H1 (cell line): ENCODE results near the gene GPR137. TPM values are rescaled to one million over a fixed set of nuclear protein-coding genes. Genes with fewer than 3 reads are reported as not detected.
A peak's percentile ranks its signal among the peaks of the same experiment; 100 is the strongest.

Source experiments
- BACH1 ChIP-seq: IDR thresholded peaks from 2 replicates; pipeline ENCODE4 v1.6.1; 2012; ENCODE audit warnings: low read length, improper control_type of control experiment
- BCL11A ChIP-seq, 2 experiments: IDR thresholded peaks; one replicate each; pipeline ENCODE4 v1.6.1; 2011; ENCODE audit warnings: low read depth in 2 of 2, low read length in 2 of 2, mild to moderate bottlenecking in 2 of 2
- CBX8 ChIP-seq: fragments of 300-800, 300-1000 bp; sonication (generic); IDR thresholded peaks from 2 replicates; pipeline ENCODE4 v1.7.1; 2016; ENCODE audit warnings: low read depth, low read length, borderline replicate concordance
- CEBPB ChIP-seq: IDR thresholded peaks from 2 replicates; pipeline ENCODE4 v1.6.1; 2012; ENCODE audit warnings: low read depth, low read length
- CHD2 ChIP-seq: IDR thresholded peaks from 2 replicates; pipeline ENCODE4 v1.6.1; 2012; ENCODE audit warnings: low read length, improper control_type of control experiment
- EP300 ChIP-seq, 2 experiments: IDR thresholded peaks; 1 replicate in 1 of 2; 2 replicates in 1 of 2; pipeline ENCODE4 v1.6.1; 2011 to 2012; ENCODE audit warnings: low read depth in 2 of 2, low read length in 2 of 2, mild to moderate bottlenecking in 2 of 2, borderline replicate concordance in 1 of 2, inconsistent platforms in 1 of 2, moderate library complexity in 1 of 2
- FOSL1 ChIP-seq: IDR thresholded peaks from 2 replicates; pipeline ENCODE4 v1.6.1; 2011; ENCODE audit warnings: mild to moderate bottlenecking, low read depth, low read length, moderate library complexity; ENCODE audit not compliant: insufficient read depth
- HDAC2 ChIP-seq, 2 experiments: fragments of 300-600 bp in 1 of 2; sonication (generic) in 1 of 2; IDR thresholded peaks; 2 replicates each; pipeline ENCODE4 v1.6.1; 2011 to 2012; ENCODE audit warnings: low read depth in 2 of 2, low read length in 2 of 2, mild to moderate bottlenecking in 2 of 2, moderate library complexity in 2 of 2, borderline replicate concordance in 1 of 2, inconsistent platforms in 1 of 2
- NRF1 ChIP-seq: IDR thresholded peaks from 2 replicates; pipeline ENCODE4 v1.6.1; 2011; ENCODE audit warnings: mild to moderate bottlenecking, low read depth, low read length, improper control_type of control experiment
- RAD21 ChIP-seq, 2 experiments: IDR thresholded peaks in 1 of 2; conservative IDR thresholded peaks in 1 of 2; 2 replicates each; pipeline ENCODE4 v1.6.1; 2011; ENCODE audit warnings: low read depth in 2 of 2, low read length in 2 of 2, improper control_type of control experiment in 1 of 2, inconsistent platforms in 1 of 2, mild to moderate bottlenecking in 1 of 2, moderate library complexity in 1 of 2
- RNF2 ChIP-seq: fragments of 200-900, 300-1000 bp; sonication (generic); IDR thresholded peaks from 2 replicates; pipeline ENCODE4 v1.7.1; 2016; ENCODE audit warnings: borderline replicate concordance, low read depth, mild to moderate bottlenecking, antibody characterized with exemption, low read length; ENCODE audit not compliant: poor library complexity, severe bottlenecking; ENCODE audit errors: missing control alignments
- SP1 ChIP-seq: IDR thresholded peaks from 2 replicates; pipeline ENCODE4 v1.6.1; 2011; ENCODE audit warnings: low read depth, low read length
- SP2 ChIP-seq: IDR thresholded peaks from 2 replicates; pipeline ENCODE4 v1.6.1; 2012; ENCODE audit warnings: mild to moderate bottlenecking, low read length, inconsistent platforms
- TAF1 ChIP-seq: IDR thresholded peaks from 2 replicates; pipeline ENCODE4 v1.6.1; 2011; ENCODE audit warnings: mild to moderate bottlenecking, low read depth, low read length
- TBP ChIP-seq: IDR thresholded peaks from 2 replicates; pipeline ENCODE4 v1.6.1; 2011; ENCODE audit warnings: low read depth, low read length, improper control_type of control experiment
- TCF12 ChIP-seq: IDR thresholded peaks from 2 replicates; pipeline ENCODE4 v1.6.1; 2011; ENCODE audit warnings: low read depth, mild to moderate bottlenecking, low read length
- USF2 ChIP-seq: IDR thresholded peaks from 2 replicates; pipeline ENCODE4 v1.6.1; 2011; ENCODE audit warnings: low read length, improper control_type of control experiment
- polyA plus RNA-seq, 7 experiments: library from polyadenylated mRNA; depleted of rRNA in 3 of 7; stranded (reverse) in 5 of 7; unstranded in 2 of 7; fragments of >200 nt in 5 of 7; fragments of 200-250 nt in 2 of 7; gene quantifications; 1 replicate in 5 of 7; 2 replicates in 1 of 7; 4 replicates in 1 of 7; pipeline versions ENCODE4 v1.2.1 to v1.2.3, GENCODE V29; 2011 to 2013; ENCODE audit warnings: missing spikeins in 2 of 7, mixed read lengths in 2 of 7
- total RNA-seq: library from RNA; stranded (reverse); fragmentation: NEBNext Ultra II Directional; extraction: Animal tissue kit (Norgen Biotek cat#: 25700); gene quantifications from 2 replicates; pipeline ENCODE4 v1.2.1, GENCODE V29; 2021

Gene GPR137
- total and polyA plus RNA-seq, 2 of the 8 experiments (the other 6 are each of a cell fraction or from before 2014, with no cell fraction given), result 36.2 to 37.8 TPM

GRCh38 chr11:64269540-64270220 lies 16.0 kb upstream of the GPR137 start (continued):
- TF ChIP-seq EP300 (IDR thresholded peaks at IDR 0.05; ENCODE audit: borderline replicate concordance in 1 of 2, low read depth in 2 of 2, low read length in 2 of 2) (0 out of 3 replicates have a peak, but pooled peaks of 1 of the 2 experiments have one; percentile 27), RAD21 (IDR thresholded peaks at IDR 0.05 in 1 of 2, conservative IDR thresholded peaks at IDR 0.05 in 1 of 2; ENCODE audit: low read depth in 2 of 2, low read length in 2 of 2) (peak in 1 of 2 experiments; percentile 8; a peak in 1 of 4 replicates), SP1 (peak; percentile 86), HDAC2 (IDR thresholded peaks at IDR 0.05; ENCODE audit: borderline replicate concordance in 1 of 2, low read depth in 2 of 2, low read length in 2 of 2) (no peak), RNF2 (no peak), BACH1 (peak; percentile 66; the same call in 1 of the 2 replicates), NRF1 (peak; percentile 59), CEBPB (peak; percentile 91), TAF1 (no peak; the same call in none of the 2 replicates), USF2 (no peak), SP2 (no peak), BCL11A (IDR thresholded peaks at IDR 0.05; ENCODE audit: low read depth in 2 of 2, low read length in 2 of 2) (no peak), CBX8 (no peak), TCF12 (no peak), CHD2 (peak; percentile 76), FOSL1 (0 out of 2 replicates have a peak, but pooled peaks have one; percentile 35), TBP (peak; percentile 41; the same call in 1 of the 2 replicates)
